ENCODE measurements around the gene CCDC40.

Gene CCDC40

DNA sequence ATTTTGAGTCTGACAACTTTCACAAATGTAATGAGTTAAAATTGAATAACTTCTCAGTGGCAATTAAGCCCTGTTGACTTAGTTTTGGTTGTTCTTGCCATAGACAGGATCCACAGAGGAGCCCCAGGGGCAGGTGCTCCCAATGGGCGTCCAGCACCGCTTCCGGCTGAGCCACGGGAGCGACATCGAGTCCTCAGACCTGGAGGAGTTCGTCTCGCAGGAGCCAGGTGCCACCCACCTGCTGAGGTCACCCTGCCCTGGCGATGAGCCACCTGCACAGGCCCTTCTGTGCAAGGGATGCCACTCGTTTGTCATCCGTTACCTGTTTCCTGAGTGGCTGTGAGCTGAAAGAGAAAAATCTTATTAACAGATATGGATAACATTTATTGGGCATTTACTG, 10.7 kb downstream of the CCDC40 start:
- DNase-seq (ENCODE audit: low read depth in 2 of 2), result no peak

DNA sequence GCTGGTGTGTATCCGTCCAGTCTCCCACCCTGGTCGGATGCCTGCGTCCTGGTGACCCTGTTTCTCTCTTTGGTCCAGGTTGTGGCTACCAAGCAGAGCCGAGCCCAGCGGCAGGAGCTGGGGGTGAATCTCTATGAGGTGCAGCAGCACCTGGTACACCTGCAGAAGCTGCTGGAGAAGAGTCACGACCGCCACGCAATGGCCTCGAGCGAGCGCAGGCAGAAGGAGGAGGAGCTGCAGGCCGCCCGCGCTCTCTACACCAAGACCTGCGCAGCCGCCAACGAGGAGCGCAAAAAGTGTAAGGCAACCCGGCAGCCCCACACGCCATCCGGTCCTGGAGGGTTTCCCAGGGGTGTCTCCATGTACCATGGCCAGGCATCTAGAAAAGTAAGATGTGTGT, 13.5 kb downstream of the CCDC40 start:
- no peak for DNase-seq (ENCODE audit: low read depth in 2 of 2)

DNA sequence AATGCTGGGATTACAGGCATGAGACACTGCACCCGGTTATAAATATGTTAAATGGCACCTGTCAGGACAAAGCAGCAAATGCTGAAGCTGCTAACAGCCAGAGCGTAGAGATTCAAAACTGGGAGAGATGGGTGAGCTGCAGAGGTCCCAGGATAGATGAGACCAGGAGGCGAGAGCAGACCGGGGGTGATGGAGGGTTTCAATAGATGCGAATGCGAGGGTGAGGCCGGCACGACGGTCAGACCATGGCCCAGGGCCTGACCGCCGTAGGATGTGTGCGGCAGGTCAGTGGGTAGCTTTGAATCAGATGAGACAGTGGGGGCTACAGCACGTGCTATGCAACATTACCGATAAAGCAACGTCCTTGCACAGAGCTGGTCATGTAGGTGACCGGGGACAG, 14.3 kb downstream of the CCDC40 start:
- no peak for DNase-seq (ENCODE audit: low read depth in 2 of 2)

DNA sequence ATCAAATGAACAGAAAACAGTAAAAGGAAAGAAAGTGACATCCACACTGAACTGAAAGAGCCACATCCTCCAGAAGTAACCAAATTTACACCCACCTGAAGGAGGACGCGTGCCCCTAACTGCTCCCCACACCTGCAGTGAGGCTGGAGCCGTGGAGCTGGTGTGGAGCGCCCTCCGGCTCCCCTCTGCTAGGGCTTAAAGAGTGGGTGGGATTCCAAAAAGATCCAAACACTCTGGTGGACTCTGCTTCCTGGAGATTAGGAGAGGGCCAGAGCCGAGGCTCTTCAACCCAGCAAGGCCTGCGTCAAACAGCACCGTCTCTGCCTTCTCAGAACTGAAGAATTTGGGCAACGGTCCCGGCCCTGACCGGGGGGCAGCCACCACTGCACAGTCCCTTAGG, 15.2 kb downstream of the CCDC40 start:
- DNase-seq (ENCODE audit: low read depth in 2 of 2), result no peak

DNA sequence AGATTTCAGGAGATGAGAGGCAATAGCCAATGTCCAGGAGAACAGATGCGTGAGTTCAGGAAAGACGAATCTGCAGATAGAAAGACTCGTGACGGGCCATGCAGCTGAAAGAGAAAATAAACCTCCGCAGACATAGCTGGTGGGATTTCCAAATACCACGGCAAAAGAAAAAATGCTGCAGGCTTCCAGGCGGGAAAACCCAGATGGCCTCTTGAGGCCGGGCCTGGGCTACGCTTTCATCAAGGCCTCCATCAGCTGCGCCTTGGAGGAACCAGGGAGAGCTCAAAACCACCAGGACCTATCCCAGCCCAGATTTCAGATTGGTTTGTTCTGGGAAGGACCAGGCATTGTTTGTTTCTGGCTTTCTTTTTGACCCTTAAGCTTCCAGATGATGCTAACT, 16.7 kb downstream of the CCDC40 start:
- no peak for DNase-seq (ENCODE audit: low read depth in 2 of 2)

DNA sequence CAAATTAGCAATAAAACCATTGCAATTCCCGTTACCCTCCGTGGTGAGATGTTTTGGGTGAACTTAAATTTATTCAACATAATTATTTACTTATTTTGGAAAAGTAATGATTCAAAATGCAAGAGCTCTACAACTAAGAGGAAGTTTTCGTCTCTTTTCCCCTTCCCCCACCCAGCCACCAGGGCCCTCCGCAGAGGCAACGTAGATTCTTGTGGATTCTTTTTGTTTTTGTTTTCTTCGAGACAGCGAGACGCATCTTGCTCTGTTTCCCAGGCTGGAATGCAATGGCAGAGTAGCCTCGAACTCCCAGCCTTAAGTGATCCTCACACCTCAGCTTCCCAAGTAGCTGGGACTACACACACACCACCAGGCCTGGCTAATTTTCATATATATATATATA, 19.2 kb downstream of the CCDC40 start:
- no peak for DNase-seq (ENCODE audit: low read depth in 2 of 2)

DNA sequence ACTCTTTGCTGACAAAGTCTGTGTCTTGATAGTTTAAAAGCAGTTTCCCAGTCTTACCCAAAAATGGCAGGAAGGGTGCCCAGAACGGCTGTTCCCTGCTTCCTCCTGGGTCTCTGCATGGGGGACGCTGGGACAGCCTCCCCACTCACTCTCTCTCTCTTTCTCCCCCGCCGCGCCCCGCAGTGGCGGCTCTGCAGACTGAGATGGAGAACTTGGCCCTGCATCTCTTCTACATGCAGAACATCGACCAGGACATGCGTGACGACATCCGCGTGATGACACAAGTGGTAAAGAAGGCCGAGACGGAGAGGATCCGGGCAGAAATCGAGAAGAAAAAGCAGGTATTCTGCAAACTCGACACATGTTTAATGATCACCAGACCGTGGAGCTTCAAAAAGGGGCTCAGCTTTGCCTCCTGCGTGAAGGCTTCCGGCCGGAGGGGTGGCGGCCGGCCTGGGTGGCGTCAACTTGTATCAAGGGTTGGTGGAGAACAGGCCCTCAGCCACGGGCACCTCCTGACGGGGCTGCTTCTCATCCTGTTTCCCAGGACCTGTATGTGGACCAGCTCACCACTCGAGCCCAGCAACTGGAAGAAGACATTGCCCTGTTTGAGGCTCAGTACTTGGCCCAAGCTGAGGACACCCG, 22.0 kb downstream of the CCDC40 start:
- no peak for DNase-seq (ENCODE audit: low read depth in 2 of 2)

DNA sequence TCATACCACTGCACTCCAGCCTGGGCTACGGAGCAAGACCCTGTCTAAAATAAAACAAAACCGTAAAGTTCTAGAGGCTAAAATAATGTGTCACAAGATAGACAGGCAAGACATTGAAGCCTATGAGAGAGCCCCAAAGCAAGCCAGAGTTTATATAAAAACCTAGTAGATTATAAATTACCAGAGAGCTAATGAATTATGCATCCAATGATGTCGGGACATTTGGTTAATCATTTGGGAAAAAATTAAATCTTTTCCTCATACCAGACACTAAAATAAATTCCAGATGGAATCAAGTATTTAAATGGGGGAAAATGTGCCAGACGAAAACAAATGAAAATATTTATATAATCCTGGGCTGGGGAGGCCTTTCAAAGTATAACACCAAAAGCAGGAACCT, 24.2 kb downstream of the CCDC40 start:
- no peak for DNase-seq (ENCODE audit: low read depth in 2 of 2)

DNA sequence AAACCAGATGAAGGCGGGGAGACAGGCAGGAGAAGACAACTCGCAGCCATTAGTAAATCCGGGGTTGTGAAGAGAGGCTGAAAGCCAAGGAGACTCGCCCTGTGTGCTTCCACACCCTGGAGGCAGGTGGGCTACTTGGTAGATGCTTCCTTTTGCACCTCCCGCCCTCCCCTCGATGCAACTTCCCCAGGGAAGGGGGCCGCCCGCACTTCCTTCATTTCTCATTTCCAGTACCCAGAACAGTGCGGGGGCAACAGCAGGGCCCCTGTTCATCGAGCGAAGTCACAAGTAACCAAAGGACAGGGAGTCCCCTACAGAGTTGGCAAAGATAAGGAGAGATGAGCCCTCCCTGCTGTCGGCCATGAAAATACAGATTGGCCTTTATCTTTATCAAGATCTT, 25.0 kb downstream of the CCDC40 start:
- no peak for DNase-seq (ENCODE audit: low read depth in 2 of 2)

DNA sequence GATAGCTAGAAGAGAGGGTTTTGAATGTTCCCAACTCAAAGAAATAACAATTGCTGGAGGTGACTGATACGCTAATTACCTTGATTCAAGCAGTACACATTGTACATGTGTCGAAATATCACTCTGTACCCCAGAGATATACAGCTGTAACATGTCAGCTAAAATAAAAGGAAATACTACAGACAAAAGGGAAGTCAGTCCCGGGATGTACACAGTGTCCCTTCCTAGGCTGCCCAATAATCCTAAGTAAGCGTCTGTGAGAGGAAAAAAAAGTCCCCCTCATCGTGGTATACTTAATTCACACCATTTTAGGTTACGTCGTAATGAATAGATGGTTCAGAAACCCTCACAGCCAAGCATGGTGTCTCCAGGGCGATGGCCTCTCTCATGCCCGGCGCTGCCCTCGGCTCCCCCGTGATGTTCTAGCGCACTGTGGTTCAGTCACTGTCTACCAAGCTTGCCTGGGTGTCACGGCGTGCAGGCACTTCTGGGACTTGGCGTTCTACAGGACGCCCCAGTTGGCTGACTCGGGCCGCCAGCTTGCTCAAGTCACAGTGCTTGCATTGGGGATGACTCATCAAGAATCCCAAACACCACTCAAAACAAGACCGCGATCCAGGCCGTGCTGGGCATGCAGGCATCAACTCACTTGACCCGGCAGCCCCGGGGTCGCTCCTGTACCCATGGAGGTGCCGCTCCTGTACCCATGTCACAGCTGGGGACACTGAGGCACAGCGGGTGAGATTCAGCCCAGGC, 27.6 kb downstream of the CCDC40 start:
- no peak for DNase-seq (ENCODE audit: low read depth in 2 of 2)

DNA sequence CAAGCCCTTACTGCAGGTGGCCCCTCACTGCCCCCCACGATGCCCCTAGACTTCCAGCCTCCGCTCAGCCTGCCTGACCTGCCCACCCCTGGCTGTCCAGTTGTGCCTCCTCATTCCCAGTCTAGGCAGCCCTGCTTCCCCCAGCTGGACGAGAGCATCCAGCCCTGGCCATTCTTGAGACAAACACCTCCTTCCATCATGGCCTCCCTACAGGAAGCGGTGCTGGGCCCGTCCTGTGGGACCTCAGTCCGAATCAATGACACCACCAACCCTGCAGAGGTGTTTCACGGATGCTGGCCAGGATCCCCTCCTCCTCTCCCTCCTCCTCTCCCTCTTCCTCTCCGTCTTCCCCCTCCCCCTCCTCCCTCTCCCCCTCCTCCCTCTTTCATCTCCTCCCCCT, 28.3 kb downstream of the CCDC40 start:
- DNase-seq (ENCODE audit: low read depth in 2 of 2), result no peak

DNA sequence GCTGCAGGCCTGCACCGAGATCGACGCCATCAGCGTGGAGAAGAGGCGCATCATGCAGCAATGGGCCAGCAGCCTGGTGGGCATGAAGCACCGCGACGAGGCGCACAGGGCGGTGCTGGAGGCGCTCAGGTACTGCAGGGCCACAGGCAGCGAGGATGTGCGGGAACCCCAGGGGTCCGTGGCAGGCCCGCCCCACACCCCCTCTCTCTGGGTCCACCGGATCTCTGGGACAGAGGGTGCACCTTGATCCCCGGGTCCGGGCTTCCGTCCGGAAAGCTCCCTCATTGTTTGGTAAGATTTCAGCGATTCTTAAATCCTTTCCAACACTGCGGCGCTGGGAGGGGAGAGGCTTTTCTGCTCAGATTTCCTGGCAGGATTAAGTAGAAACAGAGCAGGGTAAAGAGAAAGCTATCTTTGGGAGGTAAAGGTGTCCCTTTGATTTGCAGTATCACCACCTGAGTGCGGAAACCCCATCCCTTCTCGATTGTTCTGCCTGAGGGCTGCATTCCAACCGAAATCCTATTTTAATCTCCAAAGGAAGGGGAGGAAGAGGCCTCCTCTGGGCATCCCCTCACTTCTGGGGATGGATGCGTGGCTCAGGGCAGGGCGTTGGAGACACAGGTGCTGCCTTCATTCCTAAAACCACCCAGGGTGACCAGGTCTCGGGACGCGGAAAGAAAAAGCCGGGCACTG, 29.2 kb downstream of the CCDC40 start:
- DNase-seq (ENCODE audit: low read depth in 2 of 2), result no peak

DNA sequence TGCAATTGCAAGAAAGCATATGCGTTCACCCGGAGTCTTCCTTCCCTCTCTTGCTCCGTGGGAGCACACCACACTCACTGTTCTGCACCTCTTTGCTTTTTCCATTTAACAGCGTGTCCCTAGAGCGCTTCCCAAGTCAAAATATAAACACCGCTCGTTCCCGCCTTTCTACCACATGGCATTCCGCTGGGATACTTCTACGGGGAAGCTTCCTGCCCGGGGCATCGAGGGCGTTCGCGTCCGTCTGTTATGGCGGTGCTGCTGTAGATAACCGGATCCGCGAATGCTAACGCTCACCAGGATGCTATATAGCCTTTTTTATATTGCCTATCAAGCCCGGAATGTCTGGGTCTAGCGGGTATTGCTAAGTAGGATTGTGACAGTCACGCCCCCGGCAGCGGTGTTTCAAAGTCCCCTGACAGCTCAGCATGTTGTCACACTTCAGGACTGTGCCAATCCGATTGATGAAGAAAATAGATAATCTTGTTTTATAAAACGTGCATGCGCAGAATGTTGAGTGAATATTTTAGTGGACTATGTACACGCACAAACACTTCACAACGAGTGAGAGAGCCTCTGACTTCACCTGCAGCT, 31.0 kb downstream of the CCDC40 start:
- DNase-seq (ENCODE audit: low read depth in 2 of 2), result no peak

DNA sequence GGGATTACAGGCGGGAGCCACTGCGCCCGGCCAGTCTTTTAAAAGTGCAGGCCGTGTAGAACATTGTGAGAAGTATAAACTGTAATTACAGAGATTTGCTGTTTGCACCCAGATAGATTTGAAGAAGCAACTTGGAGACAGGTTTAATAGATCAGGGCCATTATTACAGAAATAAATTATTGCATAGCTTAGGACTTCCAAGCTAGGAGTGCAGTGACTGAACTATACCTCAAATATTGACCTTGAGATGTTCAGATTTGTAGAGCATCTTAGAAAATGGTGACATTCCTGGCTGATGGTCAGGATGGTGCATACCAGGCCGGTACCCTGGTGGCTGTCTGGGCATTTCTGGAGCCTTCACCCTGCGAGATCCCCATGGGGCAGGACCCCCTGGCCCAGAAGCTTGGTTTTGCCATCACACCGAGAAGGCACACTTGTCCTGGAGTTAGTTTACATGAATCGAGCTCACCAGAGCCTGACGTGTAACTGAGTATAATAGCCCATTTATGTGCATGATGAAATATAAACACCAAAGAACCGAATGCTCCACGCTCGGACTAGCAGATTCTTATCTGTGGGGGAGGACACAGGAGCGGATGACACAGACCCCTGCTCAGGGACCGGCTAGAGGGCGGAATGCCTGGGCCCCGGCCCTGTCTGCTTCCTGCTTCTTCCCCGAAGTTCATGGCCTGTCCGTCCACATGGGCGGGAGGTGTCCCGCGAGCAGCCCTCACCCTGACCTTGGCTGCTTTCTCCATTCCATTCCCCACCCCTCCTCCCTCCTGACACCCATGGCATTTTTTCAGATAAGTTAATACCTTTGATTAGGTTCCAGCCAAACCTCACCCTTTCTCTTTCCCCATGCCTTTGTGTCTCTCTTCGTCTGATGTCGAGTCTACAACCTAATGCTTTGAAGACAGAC, 32.1 kb downstream of the CCDC40 start:
- DNase-seq (ENCODE audit: low read depth in 2 of 2), result no peak

DNA sequence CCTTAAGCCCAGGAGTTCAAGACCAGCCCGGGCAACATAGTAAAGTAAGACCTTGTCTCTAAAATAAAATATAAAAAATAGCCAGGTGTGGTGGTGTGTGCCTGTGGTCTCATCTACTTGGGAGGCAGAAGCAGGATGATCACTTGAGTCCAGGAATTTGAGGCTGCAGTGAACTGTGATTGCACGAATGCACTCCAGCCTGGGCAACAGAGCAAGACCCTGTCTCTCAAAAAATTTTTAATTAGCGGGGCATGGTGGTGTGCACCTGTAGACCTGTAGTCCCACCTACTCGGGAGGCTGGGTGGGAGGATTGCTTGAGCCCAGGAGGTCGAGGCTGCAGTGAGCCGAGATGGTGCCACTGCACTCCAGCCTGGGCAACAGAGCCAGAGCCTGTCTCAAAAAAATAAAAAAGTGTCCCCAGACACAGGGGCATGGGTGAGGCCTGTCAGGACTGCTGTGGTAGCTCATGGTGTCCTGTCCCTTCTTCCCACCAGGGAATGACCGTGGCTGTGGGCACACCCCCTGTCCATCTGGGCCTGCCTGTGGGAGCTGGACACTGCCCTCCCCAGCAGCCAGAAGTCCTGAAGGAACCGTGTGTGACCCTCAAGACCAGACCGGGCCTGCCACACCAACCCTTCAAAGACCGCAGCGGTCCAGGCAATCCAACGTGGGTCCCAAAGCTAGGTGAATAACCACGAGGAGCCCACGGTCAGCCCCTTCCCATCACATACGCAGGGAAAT, 34.1 kb downstream of the CCDC40 start:
- no peak for DNase-seq (ENCODE audit: low read depth in 2 of 2)

DNA sequence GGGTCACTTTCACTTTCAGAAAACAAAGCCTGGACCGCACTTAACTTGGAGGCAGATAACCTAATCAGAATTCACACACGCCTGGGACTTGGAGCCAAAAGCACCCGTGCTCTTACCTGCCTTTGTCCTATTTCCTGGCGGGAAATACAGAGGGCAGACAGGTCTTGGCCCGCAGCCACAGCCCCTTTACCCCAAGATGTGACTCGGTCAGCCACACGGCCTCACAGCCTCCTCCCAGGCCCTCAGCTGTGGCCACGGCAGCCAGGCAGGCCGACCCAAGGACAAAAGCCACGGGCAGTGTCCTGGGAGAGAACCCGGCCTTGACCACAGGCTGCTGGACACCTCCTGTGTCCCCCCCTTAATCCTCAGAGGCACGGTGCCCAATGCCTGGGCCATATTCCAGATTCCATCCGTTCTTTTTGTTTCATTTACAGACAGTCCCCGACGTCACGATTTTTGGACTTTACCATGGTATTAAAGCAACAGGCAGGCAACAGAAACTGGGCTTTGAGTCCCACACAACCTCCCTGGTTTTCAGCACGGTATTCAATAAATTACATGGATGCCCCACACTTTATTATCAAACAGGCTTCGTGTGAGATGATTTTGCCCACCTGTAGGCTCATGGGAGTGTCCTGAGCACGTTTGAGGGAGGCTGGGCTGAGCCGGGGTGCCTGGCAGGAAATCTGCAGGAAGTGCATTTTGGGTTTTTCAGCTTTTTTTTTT, 34.8 kb downstream of the CCDC40 start:
- no peak for DNase-seq (ENCODE audit: low read depth in 2 of 2)

DNA sequence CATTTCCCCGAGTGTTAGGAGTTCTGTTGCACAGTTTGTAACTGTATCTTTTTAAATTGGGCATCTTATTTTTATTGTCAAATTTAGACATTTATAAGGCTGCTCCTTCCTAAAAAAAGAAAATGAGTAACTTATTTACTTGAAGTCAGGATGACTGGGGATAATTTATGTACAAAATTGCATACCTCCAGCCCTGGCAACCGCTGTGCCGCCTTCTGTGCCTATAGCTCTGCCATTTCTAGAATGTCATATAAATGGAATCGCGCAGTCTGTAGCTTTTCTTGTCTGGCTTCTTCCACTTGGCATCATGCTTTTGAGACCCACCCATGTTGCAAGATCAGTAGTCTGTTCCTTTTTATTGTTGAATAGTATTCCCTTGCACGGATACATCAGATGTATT, 36.0 kb downstream of the CCDC40 start:
- DNase-seq (ENCODE audit: low read depth in 2 of 2), result no peak

DNA sequence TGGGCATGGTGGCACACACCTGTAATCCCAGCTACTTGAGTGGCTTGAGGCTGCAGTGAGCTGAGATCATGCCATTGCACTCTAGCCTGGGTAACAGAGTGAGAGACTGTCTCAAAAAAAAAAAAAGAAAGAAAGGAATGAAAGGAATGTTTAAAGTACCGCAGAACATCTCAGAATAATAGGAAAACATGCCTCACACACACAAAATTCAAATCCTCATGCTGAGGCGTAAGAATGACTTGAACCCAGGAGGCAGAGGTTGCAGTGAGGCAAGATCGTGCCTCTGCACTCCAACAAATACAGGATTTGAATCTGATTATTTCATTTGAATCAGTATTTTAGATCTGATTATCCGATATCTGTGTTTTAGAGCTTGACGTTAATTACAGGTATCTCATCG, 43.6 kb downstream of the CCDC40 start:
- DNase-seq (ENCODE audit: low read depth in 2 of 2), result no peak

DNA sequence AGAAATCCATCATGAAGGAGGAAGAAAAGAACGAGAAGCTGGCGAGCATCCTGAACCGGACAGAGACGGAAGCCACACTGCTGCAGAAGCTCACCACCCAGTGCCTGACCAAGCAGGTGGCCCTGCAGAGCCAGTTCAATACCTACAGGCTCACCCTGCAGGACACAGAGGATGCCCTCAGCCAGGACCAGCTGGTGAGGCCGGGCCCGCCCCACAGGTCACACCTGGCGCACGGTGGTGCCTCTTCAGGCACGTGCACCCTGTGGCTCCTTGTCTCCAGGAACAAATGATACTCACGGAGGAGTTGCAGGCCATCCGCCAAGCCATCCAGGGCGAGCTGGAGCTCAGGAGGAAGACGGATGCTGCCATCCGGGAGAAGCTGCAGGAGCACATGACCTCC, 45.2 kb downstream of the CCDC40 start:
- DNase-seq (ENCODE audit: low read depth in 2 of 2), result no peak

DNA sequence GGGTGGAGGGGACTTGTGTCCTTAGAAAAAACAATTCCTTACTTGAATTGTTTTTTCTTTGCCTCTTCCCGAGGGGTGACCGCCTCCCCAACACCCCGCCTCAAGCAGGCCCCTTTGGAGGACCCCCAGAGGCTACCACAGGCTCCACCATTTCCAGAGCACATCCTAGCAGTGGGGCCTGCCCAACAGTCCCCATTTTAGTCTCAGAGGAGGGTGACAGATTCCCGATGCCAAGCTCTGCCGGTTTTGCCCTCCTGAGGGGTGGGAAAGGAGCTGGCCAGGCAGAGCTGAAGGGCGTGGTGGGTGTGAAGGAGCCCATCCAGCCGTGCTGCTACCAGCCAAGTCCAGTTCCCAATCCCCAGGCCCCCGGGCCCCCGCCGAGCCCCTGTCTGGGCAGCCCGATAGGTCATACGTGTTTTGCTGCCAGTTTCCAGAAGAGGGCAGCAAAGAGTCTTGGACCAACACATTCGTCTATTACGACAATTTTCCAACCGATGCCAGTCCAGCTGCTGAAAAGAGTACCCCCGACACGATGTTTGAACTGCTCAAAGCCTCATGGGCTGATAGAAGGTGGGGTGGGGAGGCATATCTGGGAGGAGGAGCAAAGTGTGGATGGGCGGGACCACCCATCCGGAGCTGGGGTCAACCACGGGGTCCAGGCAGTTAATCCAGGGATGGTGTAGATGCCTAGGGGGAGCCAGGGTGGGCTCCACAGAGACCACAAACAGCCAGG, 46.1 kb downstream of the CCDC40 start:
- DNase-seq (ENCODE audit: low read depth in 2 of 2), result peak; percentile 28 to 50

Data from stimulated activated CD8-positive, alpha-beta memory T cell treated with anti-CD3 and anti-CD28 coated beads, Interleukin-2, amount 100 ng/mL, for 48 hours (primary cell).